Nephron progenitor cell (in vitro differentiated cells): ENCODE data around the gene HAAO.
A peak's percentile ranks its signal among the peaks of the same experiment; 100 is the strongest.

Experiments
- DNase-seq: peaks from one replicate; pipeline ENCODE4 v3.0.0; 2021
- H3K27ac Mint-ChIP-seq: 2 replicates; pipeline ENCODE4 v1.8.0; 2021; ENCODE audit warnings: mild to moderate bottlenecking, moderate library complexity, mixed read lengths
- H3K27me3 Mint-ChIP-seq: 2 replicates; pipeline ENCODE4 v1.8.0; 2021; ENCODE audit warnings: mild to moderate bottlenecking, low read depth, mixed read lengths; ENCODE audit not compliant: poor library complexity
- H3K36me3 Mint-ChIP-seq: 2 replicates; pipeline ENCODE4 v1.8.0; 2021; ENCODE audit warnings: low read depth, mixed read lengths
- H3K4me1 Mint-ChIP-seq: 2 replicates; pipeline ENCODE4 v1.8.0; 2021; ENCODE audit warnings: mixed read lengths
- H3K4me3 Mint-ChIP-seq: 2 replicates; pipeline ENCODE4 v1.8.0; 2021; ENCODE audit warnings: mild to moderate bottlenecking, moderate library complexity, mixed read lengths
- H3K9me3 Mint-ChIP-seq: 2 replicates; pipeline ENCODE4 v1.8.0; 2021; ENCODE audit warnings: mild to moderate bottlenecking, moderate library complexity, mixed read lengths
- TF ChIP-seq, protein P1 (sequence below): fragments of 200-600 bp; sonication (generic); IDR thresholded peaks from 2 replicates; pipeline ENCODE4 v1.5.0; 2021; ENCODE audit warnings: antibody characterized with exemption

The HAAO gene

DNA sequence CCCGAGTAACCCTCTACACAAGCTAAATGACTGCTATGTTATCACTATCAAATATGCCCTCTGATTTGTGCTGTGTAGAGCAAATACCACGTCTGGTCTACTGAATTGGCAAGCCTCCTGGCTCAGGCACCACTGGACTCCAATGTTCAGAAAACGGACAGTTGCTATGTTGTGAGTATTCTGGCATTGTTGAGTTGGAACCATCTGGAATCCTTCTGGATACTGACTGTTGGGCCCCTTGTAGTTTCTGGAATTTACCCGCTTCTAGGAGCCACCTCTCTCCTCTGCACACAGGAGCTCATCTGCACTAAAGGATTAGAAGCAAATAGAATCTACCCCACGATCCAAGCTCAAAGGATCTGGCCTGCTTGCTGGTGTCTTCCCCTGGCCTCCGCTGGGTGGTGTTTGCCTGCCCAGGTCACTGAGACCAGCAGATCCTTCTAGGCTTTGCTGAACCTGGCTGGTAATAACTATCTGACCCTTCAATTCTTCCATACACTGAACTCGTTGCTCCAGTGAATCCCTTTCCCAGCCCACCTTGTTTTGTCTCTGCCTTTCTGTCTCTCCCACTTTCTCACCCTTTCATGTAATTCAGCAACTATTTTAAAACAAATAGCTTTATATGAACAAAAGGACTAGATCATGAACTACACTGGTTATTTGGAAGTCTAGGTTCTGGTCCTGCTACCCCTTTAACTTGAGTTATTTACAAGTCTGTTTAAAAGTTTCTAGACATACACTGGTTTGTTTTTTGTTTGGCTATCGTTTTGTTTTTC is 2.1 kb upstream of the HAAO start:
- Mint-ChIP-seq H3K4me1 (peaks cover 47% of the 10 kb centered on the region), H3K27ac (no peak overlapping the region), H3K27me3 (peaks cover 36% of the 10 kb centered on the region), H3K9me3 (peaks cover 15% of the 10 kb centered on the region), H3K4me3 (peak overlapping the region; percentile 72), H3K36me3 (peaks cover 29% of the 10 kb centered on the region)
- TF ChIP-seq, protein P1, sequence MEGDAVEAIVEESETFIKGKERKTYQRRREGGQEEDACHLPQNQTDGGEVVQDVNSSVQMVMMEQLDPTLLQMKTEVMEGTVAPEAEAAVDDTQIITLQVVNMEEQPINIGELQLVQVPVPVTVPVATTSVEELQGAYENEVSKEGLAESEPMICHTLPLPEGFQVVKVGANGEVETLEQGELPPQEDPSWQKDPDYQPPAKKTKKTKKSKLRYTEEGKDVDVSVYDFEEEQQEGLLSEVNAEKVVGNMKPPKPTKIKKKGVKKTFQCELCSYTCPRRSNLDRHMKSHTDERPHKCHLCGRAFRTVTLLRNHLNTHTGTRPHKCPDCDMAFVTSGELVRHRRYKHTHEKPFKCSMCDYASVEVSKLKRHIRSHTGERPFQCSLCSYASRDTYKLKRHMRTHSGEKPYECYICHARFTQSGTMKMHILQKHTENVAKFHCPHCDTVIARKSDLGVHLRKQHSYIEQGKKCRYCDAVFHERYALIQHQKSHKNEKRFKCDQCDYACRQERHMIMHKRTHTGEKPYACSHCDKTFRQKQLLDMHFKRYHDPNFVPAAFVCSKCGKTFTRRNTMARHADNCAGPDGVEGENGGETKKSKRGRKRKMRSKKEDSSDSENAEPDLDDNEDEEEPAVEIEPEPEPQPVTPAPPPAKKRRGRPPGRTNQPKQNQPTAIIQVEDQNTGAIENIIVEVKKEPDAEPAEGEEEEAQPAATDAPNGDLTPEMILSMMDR: peak; percentile 25
- DNase-seq: peak; percentile 28

DNA sequence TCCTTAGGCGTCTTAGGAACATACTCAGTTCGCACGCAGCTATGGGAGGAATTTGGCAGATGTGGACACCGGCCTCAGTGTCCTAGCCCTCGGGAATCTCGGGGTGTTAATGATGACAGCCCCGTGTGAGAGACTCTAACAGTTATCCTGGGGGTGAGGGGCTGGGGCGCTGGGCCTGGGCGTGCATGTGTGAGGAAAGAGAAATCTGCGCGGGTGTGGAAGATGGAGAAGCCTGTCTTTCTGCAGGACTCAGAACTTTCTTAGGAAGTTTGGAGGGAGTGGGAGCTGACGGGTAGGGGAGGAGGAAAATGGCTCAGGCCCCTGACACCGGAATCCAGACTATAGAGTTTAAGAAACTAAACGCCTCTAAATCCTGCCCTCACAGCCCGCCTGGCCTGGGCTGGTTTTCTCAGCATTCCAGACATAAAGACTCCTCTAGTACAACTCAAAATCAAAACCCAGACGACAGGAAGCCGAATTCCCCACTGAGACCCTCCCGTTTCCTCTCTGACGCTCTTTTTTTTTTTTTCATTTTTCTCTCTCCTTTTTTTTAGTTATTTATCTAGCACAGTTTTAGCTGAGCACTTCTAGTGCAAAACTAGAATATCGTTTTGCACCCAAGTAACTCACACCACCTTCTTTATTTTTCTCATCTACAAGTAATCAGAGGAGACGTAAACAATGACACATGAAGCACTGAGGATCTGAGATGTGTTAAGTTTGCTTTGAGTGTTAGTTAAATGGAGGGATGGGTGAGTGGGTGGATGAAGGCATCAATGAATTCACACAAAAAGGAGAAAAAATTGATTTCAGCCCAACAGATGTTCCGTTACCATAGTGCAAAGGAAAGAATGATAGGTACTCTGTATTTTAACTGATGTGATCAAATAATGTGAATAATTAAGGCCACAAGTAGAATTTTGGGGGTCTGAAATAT is 1.2 kb upstream of the HAAO start:
- peaks cover 29% of the 10 kb centered on the region for H3K36me3 Mint-ChIP-seq
- peaks cover 52% of the 10 kb centered on the region for H3K4me1 Mint-ChIP-seq
- TF ChIP-seq, protein P1: no peak
- peak overlapping the region; percentile 72 for H3K4me3 Mint-ChIP-seq
- DNase-seq: no peak
- peak overlapping the region; percentile 37 for H3K27ac Mint-ChIP-seq
- H3K9me3 Mint-ChIP-seq: peaks cover 15% of the 10 kb centered on the region
- H3K27me3 Mint-ChIP-seq: peaks cover 39% of the 10 kb centered on the region

DNA sequence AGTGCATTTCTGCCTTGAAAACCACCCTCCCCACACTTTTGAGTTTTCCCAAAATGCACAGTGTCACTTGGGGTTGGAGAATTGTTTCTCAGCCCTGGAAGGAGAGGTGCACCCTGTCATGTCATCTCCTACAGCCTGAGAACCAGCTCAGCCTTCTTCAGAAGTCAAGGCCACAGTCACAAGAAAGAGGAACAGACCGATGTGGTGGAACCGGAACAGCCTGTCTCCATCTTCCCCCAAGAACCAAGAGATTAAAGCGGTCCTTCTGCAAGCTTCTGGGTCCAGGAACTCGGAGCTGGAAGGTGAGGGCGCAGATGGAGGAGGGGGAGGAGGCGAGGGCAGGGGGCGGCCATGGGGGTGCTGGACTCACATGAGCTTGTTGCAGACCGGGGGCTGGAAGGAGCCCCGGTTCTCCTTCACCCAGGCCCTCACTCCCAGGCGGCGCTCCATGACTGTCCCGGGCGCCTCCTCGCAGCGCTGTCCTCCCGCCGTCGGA is 248 bp downstream of the HAAO start:
- peaks cover 7% of the 10 kb centered on the region for H3K9me3 Mint-ChIP-seq
- H3K4me3 Mint-ChIP-seq: peak overlapping the region; percentile 82
- H3K27me3 Mint-ChIP-seq: peaks cover 41% of the 10 kb centered on the region
- H3K4me1 Mint-ChIP-seq: peaks cover 63% of the 10 kb centered on the region
- DNase-seq: no peak
- H3K36me3 Mint-ChIP-seq: peaks cover 26% of the 10 kb centered on the region
- no peak overlapping the region for H3K27ac Mint-ChIP-seq
- TF ChIP-seq, protein P1: no peak

DNA sequence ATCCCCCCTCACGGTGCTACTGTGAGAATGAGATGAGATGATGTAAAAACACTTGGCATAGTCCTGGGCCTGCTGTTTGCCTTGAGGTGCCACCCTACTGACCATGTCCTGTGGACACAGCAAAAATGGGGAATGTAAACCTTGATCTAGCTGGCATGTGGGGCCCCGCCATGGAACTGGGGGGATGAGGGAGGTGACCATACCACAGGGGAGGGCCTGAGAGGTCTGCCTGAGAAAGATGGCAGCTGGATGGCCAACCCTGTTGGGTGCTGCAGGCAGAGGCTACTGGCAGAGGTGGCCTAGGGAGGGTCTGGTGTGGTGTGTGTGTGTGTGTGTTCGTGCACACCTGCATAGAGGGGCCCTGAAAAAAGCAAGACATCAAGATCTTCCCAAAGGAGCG is 777 bp downstream of the HAAO start:
- H3K36me3 Mint-ChIP-seq: peaks cover 22% of the 10 kb centered on the region
- TF ChIP-seq, protein P1: no peak
- peaks cover 5% of the 10 kb centered on the region for H3K9me3 Mint-ChIP-seq
- DNase-seq: no peak
- H3K27ac Mint-ChIP-seq: no peak overlapping the region
- peaks cover 41% of the 10 kb centered on the region for H3K27me3 Mint-ChIP-seq
- peaks cover 63% of the 10 kb centered on the region for H3K4me1 Mint-ChIP-seq
- peak overlapping the region; percentile 82 for H3K4me3 Mint-ChIP-seq

DNA sequence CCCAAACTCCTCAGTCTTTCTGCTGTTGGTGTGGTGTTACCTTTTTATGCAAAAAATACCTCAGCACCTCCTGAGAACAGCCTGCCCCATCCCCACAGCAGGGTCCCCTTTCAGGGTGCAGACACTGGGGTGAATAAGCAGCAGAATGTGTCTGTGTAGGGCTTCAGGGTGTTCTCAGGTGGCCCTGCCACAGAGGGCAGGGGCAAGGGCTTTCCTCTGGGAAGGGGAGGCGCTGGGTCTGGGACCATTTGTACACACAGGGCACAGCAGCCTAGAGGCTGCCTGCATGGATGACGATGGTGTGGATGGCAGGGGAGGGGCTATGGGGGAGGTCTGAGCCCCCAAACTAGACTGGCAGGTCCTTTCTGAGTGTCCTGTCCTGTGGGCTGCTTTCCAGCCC is 2.6 kb downstream of the HAAO start:
- TF ChIP-seq, protein P1: no peak
- DNase-seq: no peak
- H3K36me3 Mint-ChIP-seq: peaks cover 8% of the 10 kb centered on the region
- H3K9me3 Mint-ChIP-seq: no peaks in the 10 kb centered on the region
- H3K4me3 Mint-ChIP-seq: no peak overlapping the region
- H3K27me3 Mint-ChIP-seq: peaks cover 41% of the 10 kb centered on the region
- H3K27ac Mint-ChIP-seq: no peak overlapping the region
- H3K4me1 Mint-ChIP-seq: peaks cover 71% of the 10 kb centered on the region
